Activated naive CD4-positive, alpha-beta T cell treated with anti-CD3 and anti-CD28 coated beads, Interleukin-2, amount 50 U/mL, for 16 hours (primary cell): ENCODE measurements around the gene CTTNBP2NL.

Source experiments
- DNase-seq: peaks from one replicate; pipeline ENCODE4 v3.0.0-alpha.2; 2020

The CTTNBP2NL gene

GRCh38 chr1:112395821-112396652 is at the start of gene CTTNBP2NL:
Gene CTTNBP2NL, plus strand, starts transcription at chr1:112396214. Its CDS starts 19,952 bp downstream, at chr1:112416166.
- peak; percentile 84 for DNase-seq

GRCh38 chr1:112346801-112347350 is 49.1 kb upstream of the CTTNBP2NL start:
- no peak for DNase-seq

GRCh38 chr1:112356765-112357164 is 39.2 kb upstream of the CTTNBP2NL start:
- no peak for DNase-seq

GRCh38 chr1:112357467-112357866 is 38.5 kb upstream of the CTTNBP2NL start:
- no peak for DNase-seq

GRCh38 chr1:112358061-112358770 is 37.8 kb upstream of the CTTNBP2NL start:
- DNase-seq: no peak

- peak; percentile 36 for DNase-seq
Observed at GRCh38 chr1:112358798-112359408, 37.1 kb upstream of the CTTNBP2NL start.

GRCh38 chr1:112359961-112360767 is 35.9 kb upstream of the CTTNBP2NL start:
- DNase-seq: no peak

- DNase-seq: no peak
Observed at GRCh38 chr1:112363636-112364035, 32.4 kb upstream of the CTTNBP2NL start.

- DNase-seq: no peak
Observed at GRCh38 chr1:112368198-112368597, 27.8 kb upstream of the CTTNBP2NL start.

GRCh38 chr1:112369392-112370285 is 26.4 kb upstream of the CTTNBP2NL start:
- peak; percentile 84 for DNase-seq

- DNase-seq: no peak
Observed at GRCh38 chr1:112370996-112371395, 25.0 kb upstream of the CTTNBP2NL start.

- no peak for DNase-seq
Observed at GRCh38 chr1:112371775-112372174, 24.2 kb upstream of the CTTNBP2NL start.

GRCh38 chr1:112373806-112374205 is 22.2 kb upstream of the CTTNBP2NL start:
- DNase-seq: no peak

GRCh38 chr1:112375701-112376100 is 20.3 kb upstream of the CTTNBP2NL start:
- no peak for DNase-seq

- DNase-seq: no peak
Observed at GRCh38 chr1:112380356-112380755, 15.7 kb upstream of the CTTNBP2NL start.

GRCh38 chr1:112381324-112382076 is 14.5 kb upstream of the CTTNBP2NL start:
- DNase-seq: no peak

- no peak for DNase-seq
Observed at GRCh38 chr1:112383759-112384370, 12.1 kb upstream of the CTTNBP2NL start.

- DNase-seq: no peak
Observed at GRCh38 chr1:112386024-112386723, 9.8 kb upstream of the CTTNBP2NL start.

GRCh38 chr1:112386731-112387346 is 9.2 kb upstream of the CTTNBP2NL start:
- no peak for DNase-seq
